ENCODE measurements around the gene SLC7A4.

SLC7A4 gene

GRCh38 chr22:20995329-20996030, 36.9 kb downstream of the SLC7A4 start:
- Histone ChIP-seq H4K20me1 (ENCODE audit: insufficient read depth, low read length) (no peaks in the 10 kb centered on the region), H3K4me1 (ENCODE audit: low read length) (peaks cover 2% of the 10 kb centered on the region; the same call in 1 of the 2 replicates), H3K4me2 (ENCODE audit: low read depth, low read length) (no peak overlapping the region), H3K36me3 (replicated peaks; ENCODE audit: insufficient read depth, low read length) (no peaks in the 10 kb centered on the region), H3F3A (ENCODE audit: insufficient read depth, low read length) (no peaks in the 10 kb centered on the region; the same call in 1 of the 2 replicates), H3K27ac (ENCODE audit: low read length) (no peak overlapping the region), H3K79me2 (ENCODE audit: low read length) (peaks cover 11% of the 10 kb centered on the region), H2AFZ (ENCODE audit: low read length) (no peak overlapping the region), H3K9me2 (replicated peaks; ENCODE audit: insufficient read depth, low read length) (no peaks in the 10 kb centered on the region), H3K27me3 (replicated peaks; ENCODE audit: insufficient read depth, low read length) (no peaks in the 10 kb centered on the region), H3K4me3 (ENCODE audit: low read length) (no peak overlapping the region), H3K9me3 (replicated peaks; ENCODE audit: insufficient read depth, low read length) (no peaks in the 10 kb centered on the region), H3K9ac (ENCODE audit: low read length) (no peak overlapping the region)
- no peak for DNase-seq
- TF ChIP-seq CTCF (IDR thresholded peaks at IDR 0.05; ENCODE audit: low read length) = no peak
- no peak for TF ChIP-seq EZH2phosphoT487 (IDR thresholded peaks at IDR 0.05; ENCODE audit: low read length)
- TF ChIP-seq EZH2 (optimal IDR thresholded peaks at IDR 0.05; ENCODE audit: low read depth, low read length) = no peak

DNA sequence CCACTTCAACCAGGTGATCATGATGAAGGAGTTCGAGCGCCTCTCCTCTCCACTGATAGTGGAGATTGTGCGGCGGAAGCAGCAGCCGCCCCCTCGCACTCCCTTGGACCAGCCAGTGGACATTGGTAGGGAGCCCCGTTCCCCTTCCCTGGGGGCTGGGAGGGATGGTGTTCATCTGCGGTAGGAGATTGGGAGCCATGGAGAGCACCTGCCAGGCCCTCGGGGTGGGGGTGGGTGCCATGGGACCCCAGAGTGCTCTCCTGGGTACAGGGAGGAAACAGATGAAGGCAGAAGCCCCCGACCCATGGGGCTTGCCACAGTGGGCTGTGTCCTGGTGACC, 37.5 kb downstream of the SLC7A4 start:
- Histone ChIP-seq H3K36me3 (replicated peaks; ENCODE audit: insufficient read depth, low read length) (no peaks in the 10 kb centered on the region), H2AFZ (ENCODE audit: low read length) (no peak overlapping the region), H3K4me3 (ENCODE audit: low read length) (no peak overlapping the region), H3K4me1 (ENCODE audit: low read length) (no peaks in the 10 kb centered on the region), H3K9ac (ENCODE audit: low read length) (no peak overlapping the region), H3K27me3 (replicated peaks; ENCODE audit: insufficient read depth, low read length) (no peaks in the 10 kb centered on the region), H3K9me2 (replicated peaks; ENCODE audit: insufficient read depth, low read length) (no peaks in the 10 kb centered on the region), H3K9me3 (replicated peaks; ENCODE audit: insufficient read depth, low read length) (no peaks in the 10 kb centered on the region), H3K27ac (ENCODE audit: low read length) (no peak overlapping the region), H3F3A (ENCODE audit: insufficient read depth, low read length) (no peaks in the 10 kb centered on the region; the same call in 1 of the 2 replicates), H3K4me2 (ENCODE audit: low read depth, low read length) (no peak overlapping the region), H4K20me1 (ENCODE audit: insufficient read depth, low read length) (no peaks in the 10 kb centered on the region), H3K79me2 (ENCODE audit: low read length) (peaks cover 5% of the 10 kb centered on the region)
- DNase-seq = no peak
- TF ChIP-seq EZH2 (optimal IDR thresholded peaks at IDR 0.05; ENCODE audit: low read depth, low read length) (no peak), CTCF (IDR thresholded peaks at IDR 0.05; ENCODE audit: low read length) (no peak), EZH2phosphoT487 (IDR thresholded peaks at IDR 0.05; ENCODE audit: low read length) (no peak)

DNA sequence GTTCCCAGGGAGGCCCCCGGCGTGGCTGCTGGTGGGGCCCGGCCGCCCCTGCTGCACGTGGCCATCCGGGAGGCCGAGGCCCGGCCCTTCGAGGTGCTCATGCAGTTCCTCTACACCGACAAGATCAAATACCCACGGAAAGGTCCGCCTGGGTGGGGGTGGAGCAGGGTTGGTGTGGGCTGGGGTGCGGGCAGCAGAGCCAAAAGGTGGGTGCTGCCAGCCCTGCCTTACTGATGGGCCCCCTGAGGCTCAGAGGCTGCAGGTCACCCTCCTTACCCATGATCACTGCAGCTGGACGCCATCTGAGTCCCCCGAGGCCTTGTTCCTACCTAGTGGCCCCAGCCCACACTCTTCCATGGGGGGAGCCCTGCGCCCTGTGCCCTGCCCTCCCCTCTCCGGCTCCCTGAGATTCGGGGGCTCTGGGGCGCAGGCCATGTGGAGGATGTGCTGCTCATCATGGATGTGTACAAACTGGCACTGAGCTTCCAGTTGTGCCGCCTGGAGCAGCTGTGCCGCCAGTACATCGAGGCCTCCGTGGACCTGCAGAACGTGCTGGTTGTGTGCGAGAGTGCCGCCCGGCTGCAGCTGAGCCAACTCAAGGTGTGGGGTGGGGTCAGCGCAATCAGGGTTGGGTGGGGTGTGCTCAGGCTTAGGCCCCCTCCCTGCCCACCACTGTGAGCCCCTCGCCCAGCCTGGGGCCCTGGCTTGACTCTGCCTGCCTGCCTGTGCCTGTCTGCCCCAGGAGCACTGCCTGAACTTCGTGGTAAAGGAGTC, 38.0 kb downstream of the SLC7A4 start:
- Histone ChIP-seq H3K9ac (ENCODE audit: low read length) (no peak overlapping the region), H3K79me2 (ENCODE audit: low read length) (no peaks in the 10 kb centered on the region), H3K27ac (ENCODE audit: low read length) (no peak overlapping the region), H3K36me3 (replicated peaks; ENCODE audit: insufficient read depth, low read length) (no peaks in the 10 kb centered on the region), H3K4me3 (ENCODE audit: low read length) (no peak overlapping the region), H4K20me1 (ENCODE audit: insufficient read depth, low read length) (no peaks in the 10 kb centered on the region), H3K9me3 (replicated peaks; ENCODE audit: insufficient read depth, low read length) (no peaks in the 10 kb centered on the region), H3F3A (ENCODE audit: insufficient read depth, low read length) (no peaks in the 10 kb centered on the region; the same call in 1 of the 2 replicates), H2AFZ (ENCODE audit: low read length) (no peak overlapping the region), H3K27me3 (replicated peaks; ENCODE audit: insufficient read depth, low read length) (no peaks in the 10 kb centered on the region), H3K9me2 (replicated peaks; ENCODE audit: insufficient read depth, low read length) (no peaks in the 10 kb centered on the region), H3K4me1 (ENCODE audit: low read length) (no peaks in the 10 kb centered on the region), H3K4me2 (ENCODE audit: low read depth, low read length) (no peak overlapping the region)
- TF ChIP-seq CTCF (IDR thresholded peaks at IDR 0.05; ENCODE audit: low read length) = no peak
- no peak for TF ChIP-seq EZH2phosphoT487 (IDR thresholded peaks at IDR 0.05; ENCODE audit: low read length)
- TF ChIP-seq EZH2 (optimal IDR thresholded peaks at IDR 0.05; ENCODE audit: low read depth, low read length) = no peak
- DNase-seq = no peak

Data from MM.1S (cell line).